GM12878 (cell line): Measurements from ENCODE around the gene POC5. TPM values are rescaled to one million over a fixed set of nuclear protein-coding genes. Genes with fewer than 3 reads are reported as not detected.

Experiments
- ATAC-seq: fragments of 200-7000 bp; cut with Tn5 transposase; 3 replicates; pipeline ENCODE4 v1.9.1; 2020; ENCODE audit warnings: mild to moderate bottlenecking, moderate library complexity
- BruUV-seq: library from RNA; stranded (reverse); fragments of 400-500 nt; replicated peaks from 2 replicates; lab custom pipeline; 2021; lab: Mats Ljungman, UMichigan
- CTCF ChIA-PET: fragments of 300-600 bp; sonication (Branson Sonifier 250); formaldehyde crosslinking; extraction: SDS; loops from one replicate; lab custom pipeline; 2021; ENCODE audit warnings: inconsistent platforms; lab: Yijun Ruan, JAX
- POLR2A ChIA-PET: fragments of 350-600 bp; formaldehyde crosslinking; extraction: SDS; loops from one replicate; lab custom pipeline; 2021; ENCODE audit warnings: inconsistent platforms; lab: Charles Lee
- RAD21 ChIA-PET: fragments of 300-600 bp; sonication (Branson Sonifier 250); formaldehyde crosslinking; loops from one replicate; lab custom pipeline; 2023; ENCODE audit warnings: antibody characterized with exemption; ENCODE audit not compliant: unreplicated experiment; lab: Charles Lee
- SMC1A ChIA-PET: fragments of 300-600 bp; sonication (Branson Sonifier 250); formaldehyde crosslinking; loops from one replicate; lab custom pipeline; 2023; ENCODE audit not compliant: unreplicated experiment, uncharacterized antibody; lab: Charles Lee
- DNase-seq: peaks from one replicate; pipeline ENCODE4 v3.0.0-alpha.2; 2011; ENCODE audit warnings: low read depth, low spot score
- FAIRE-seq: peaks from 3 replicates; lab custom pipeline; 2011; peaks lifted over from hg19 to GRCh38; lab: Jason Lieb, UNC
- H2AFZ ChIP-seq: 2 replicates; pipeline ENCODE4 v1.6.0; 2011; ENCODE audit warnings: low read depth, low read length, control low read depth; ENCODE audit not compliant: control insufficient read depth
- H3K27ac ChIP-seq: 2 replicates; pipeline ENCODE4 v1.5.1; 2011; ENCODE audit warnings: control low read depth; ENCODE audit not compliant: control insufficient read depth, insufficient read depth
- H3K27me3 ChIP-seq, 2 experiments: replicated peaks in 1 of 2; 2 replicates each; pipeline versions ENCODE4 v1.6.0 to v1.6.1; 2011; ENCODE audit warnings: low read length in 1 of 2; ENCODE audit not compliant: control insufficient read depth in 2 of 2, insufficient read depth in 2 of 2
- H3K36me3 ChIP-seq, 2 experiments: 2 replicates each; pipeline ENCODE4 v1.5.1; 2011; ENCODE audit warnings: low read length in 1 of 2; ENCODE audit not compliant: control insufficient read depth in 2 of 2, insufficient read depth in 2 of 2
- H3K4me1 ChIP-seq: 2 replicates; pipeline ENCODE4 v1.6.1; 2011; ENCODE audit warnings: mild to moderate bottlenecking, low read length, moderate library complexity, mixed read lengths; ENCODE audit not compliant: control insufficient read depth, insufficient read depth
- H3K4me2 ChIP-seq: 2 replicates; pipeline ENCODE4 v1.6.0; 2011; ENCODE audit warnings: control low read depth; ENCODE audit not compliant: control insufficient read depth, insufficient read depth
- H3K4me3 ChIP-seq: fragments of 200-600 bp; sonication (generic); 2 replicates; pipeline ENCODE4 v1.5.1; 2016
- H3K79me2 ChIP-seq: 2 replicates; pipeline ENCODE4 v1.6.0; 2011; ENCODE audit warnings: low read length; ENCODE audit not compliant: control insufficient read depth, insufficient read depth
- H3K9ac ChIP-seq: 2 replicates; pipeline ENCODE4 v1.8.0; 2011; ENCODE audit warnings: low read length, control low read depth, mixed read lengths; ENCODE audit not compliant: control insufficient read depth, insufficient read depth
- H3K9me3 ChIP-seq: replicated peaks from 3 replicates; pipeline ENCODE4 v1.5.1; 2011; ENCODE audit warnings: mild to moderate bottlenecking, low read length; ENCODE audit not compliant: control insufficient read depth, insufficient read depth
- H4K20me1 ChIP-seq: 2 replicates; pipeline ENCODE4 v1.6.0; 2011; ENCODE audit not compliant: control insufficient read depth, insufficient read depth
- ATF2 ChIP-seq: IDR thresholded peaks from 2 replicates; pipeline ENCODE4 v1.6.1; 2012; ENCODE audit warnings: low read length, inconsistent platforms
- CBX3 ChIP-seq: fragments of 200-600 bp; sonication (generic); IDR thresholded peaks from 2 replicates; pipeline ENCODE4 v1.6.1; 2016; ENCODE audit warnings: low read depth, borderline replicate concordance
- EP300 ChIP-seq, 2 experiments: fragments of 150-350 bp in 1 of 2; IDR thresholded peaks; 2 replicates each; pipeline ENCODE4 v1.6.1; 2011 to 2012; ENCODE audit warnings: low read depth in 2 of 2, low read length in 2 of 2, borderline replicate concordance in 1 of 2, improper control_type of control experiment in 1 of 2, inconsistent platforms in 1 of 2; ENCODE audit not compliant: control insufficient read depth in 1 of 2
- ESRRA ChIP-seq: IDR thresholded peaks from 2 replicates; pipeline ENCODE4 v1.6.1; 2012; ENCODE audit warnings: mild to moderate bottlenecking, low read length, improper control_type of control experiment
- FOS ChIP-seq: IDR thresholded peaks from 3 replicates; pipeline ENCODE4 v1.6.1; 2011; ENCODE audit warnings: borderline replicate concordance; ENCODE audit not compliant: insufficient read length; ENCODE audit errors: extremely low read depth
- NFXL1 ChIP-seq: fragments of 450-650 bp; IDR thresholded peaks from 2 replicates; pipeline ENCODE4 v1.6.1; 2017; ENCODE audit warnings: antibody characterized with exemption, mild to moderate bottlenecking, borderline replicate concordance
- NFYB ChIP-seq: IDR thresholded peaks from 2 replicates; pipeline ENCODE4 v1.6.1; 2011; ENCODE audit warnings: low read depth, mild to moderate bottlenecking, low read length, improper control_type of control experiment, moderate library complexity; ENCODE audit not compliant: insufficient read depth
- WGBS: methylation state at CpG from one replicate; pipeline ENCODE4 v1.1.6; 2016; ENCODE audit warnings: low lambda C conversion rate; ENCODE audit not compliant: insufficient replicate concordance, insufficient coverage; ENCODE audit errors: missing lambda C conversion rate; 5-methylcytosine and 5-hydroxymethylcytosine counted together
- in situ Hi-C: fragments of 300-500 bp; cut with MboI; formaldehyde crosslinking; loops from 9 replicates; pipeline ENCODE4 v1.14.3; 2018; ENCODE audit warnings: mixed read lengths
- intact Hi-C: fragments of 100-400 bp; cut with micrococcal nuclease; formaldehyde crosslinking; loops from one replicate; pipeline ENCODE4 v1.14.2; 2022; ENCODE audit not compliant: unreplicated experiment
- polyA plus RNA-seq, 11 experiments: library from polyadenylated mRNA; depleted of rRNA in 4 of 11; unstranded in 6 of 11; stranded (reverse) in 5 of 11; fragments of >200 nt; fragmentation: Nextera tagmentation in 4 of 11; fragmentation: Illumina TruSeq in 1 of 11; extraction: Ambion mirVana in 4 of 11; extraction: Trizol in 1 of 11; gene quantifications; 1 replicate in 1 of 11; 2 replicates in 10 of 11; pipeline versions ENCODE4 v1.2.1 to v1.2.3, GENCODE V29; 2011 to 2016; ENCODE audit warnings: inconsistent platforms in 2 of 11, missing spikeins in 2 of 11, low read depth in 1 of 11
- total RNA-seq, 4 experiments: library from RNA; depleted of rRNA in 3 of 4; stranded (reverse); fragments of >200 nt in 3 of 4; fragmentation: Illumina TruSeq in 1 of 4; extraction: Trizol in 1 of 4; gene quantifications; 2 replicates each; pipeline versions ENCODE4 v1.2.1 to v1.2.3, GENCODE V29; 2013 to 2021

POC5 gene
- total and polyA plus RNA-seq, 10 of the 15 experiments (the other 5 are each of a cell fraction or from before 2014, with no cell fraction given), result 13.1 to 25.6 (median 21.8) TPM

DNA sequence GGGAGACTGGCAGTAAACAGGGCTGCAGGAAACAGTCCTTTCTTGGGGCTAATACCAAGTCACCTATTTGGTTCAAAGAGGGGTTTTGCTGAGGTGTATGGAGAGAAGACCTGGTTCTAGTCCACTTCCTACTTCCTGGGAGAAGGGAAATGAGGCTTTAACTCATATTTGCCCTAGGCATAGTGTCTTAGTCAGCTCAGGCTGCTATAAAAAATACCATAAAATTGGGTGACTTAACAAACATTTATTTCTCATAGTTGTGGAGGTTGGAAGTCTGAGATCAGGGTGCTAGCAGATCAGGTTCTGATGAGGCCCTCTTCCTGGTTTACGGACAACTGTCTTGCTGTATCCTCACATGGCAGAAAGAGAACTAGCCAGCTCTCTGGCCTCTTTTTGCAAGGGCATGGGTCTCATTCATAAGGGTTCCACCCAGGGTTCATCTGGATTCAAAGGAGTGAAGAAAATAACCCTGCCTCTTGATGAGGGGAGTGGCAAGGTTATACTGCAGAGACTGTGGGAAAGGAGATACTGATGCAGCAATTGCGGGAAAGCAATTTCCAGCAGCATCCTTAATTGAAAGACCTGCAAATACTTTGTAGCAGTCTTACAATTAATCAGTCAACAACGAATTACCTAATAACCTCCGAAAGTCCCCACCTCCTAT, 65.5 kb downstream of the POC5 start:
- H3K9me3 ChIP-seq, result no peaks in the 10 kb centered on the region
- ATAC-seq, result no peak
- intact Hi-C loops, result no loop called here
- SMC1A ChIA-PET, result interaction anchor here (0.5 kb wide), 1 partner anchor 44 kb away, joined by 3 read pairs; no protein-coding TSS in a partner anchor
- BruUV-seq, result no TSS peak
- TF ChIP-seq NFYB (no peak), ATF2 (no peak), CBX3 (no peak), NFXL1 (no peak), ESRRA (no peak), EP300 (IDR thresholded peaks at IDR 0.05; ENCODE audit: borderline replicate concordance in 1 of 2, control insufficient read depth in 1 of 2, low read depth in 2 of 2, low read length in 2 of 2) (no peak), FOS (no peak)
- TF ChIP-seq, all 136 proteins: peak for 0
- FAIRE-seq (no peak), DNase-seq (no peak)
- Histone ChIP-seq H3K4me3 (no peak overlapping the region), H3K27me3 (no peaks in the 10 kb centered on the region), H4K20me1 (no peaks in the 10 kb centered on the region), H3K4me2 (no peak overlapping the region), H3K9ac (no peak overlapping the region), H3K4me1 (no peaks in the 10 kb centered on the region), H3K79me2 (no peaks in the 10 kb centered on the region), H3K27ac (no peak overlapping the region), H3K36me3 (no peaks in the 10 kb centered on the region), H2AFZ (no peak overlapping the region)
- CTCF ChIA-PET, result interaction anchor here (1.6 kb wide), 1 partner anchor 16 kb away, joined by 4 read pairs; no protein-coding TSS in a partner anchor
- RAD21 ChIA-PET, result interaction anchor here (1.4 kb wide), 1 partner anchor 27 kb away, joined by 3 read pairs; no protein-coding TSS in a partner anchor
- 66% methylated on average over 4 of the region's 4 CpGs for WGBS
- POLR2A ChIA-PET, result no interaction called here
- in situ Hi-C loops, result no loop called here
